ENCODE data around the gene TCOF1.

DNA sequence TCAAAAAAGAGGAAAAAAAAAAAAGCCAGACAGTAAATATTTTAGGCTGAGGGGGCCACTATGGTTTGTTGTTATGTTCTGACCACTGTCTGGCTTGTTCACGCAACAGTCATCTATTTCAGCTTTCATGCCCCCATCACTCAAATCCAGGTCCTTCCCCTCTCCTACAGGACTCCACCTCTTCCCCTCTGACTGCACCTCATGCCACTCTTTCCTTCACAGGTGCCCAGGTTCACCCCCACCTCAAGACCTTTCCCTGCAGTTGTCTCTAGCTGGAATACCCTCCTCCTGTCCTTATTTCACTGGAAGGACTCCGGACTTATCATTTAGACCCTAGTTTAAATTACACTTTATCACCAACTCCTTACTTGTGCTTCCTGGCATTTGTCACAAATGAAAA lies 88.6 kb downstream of the TCOF1 start:
- TF ChIP-seq, protein P1, sequence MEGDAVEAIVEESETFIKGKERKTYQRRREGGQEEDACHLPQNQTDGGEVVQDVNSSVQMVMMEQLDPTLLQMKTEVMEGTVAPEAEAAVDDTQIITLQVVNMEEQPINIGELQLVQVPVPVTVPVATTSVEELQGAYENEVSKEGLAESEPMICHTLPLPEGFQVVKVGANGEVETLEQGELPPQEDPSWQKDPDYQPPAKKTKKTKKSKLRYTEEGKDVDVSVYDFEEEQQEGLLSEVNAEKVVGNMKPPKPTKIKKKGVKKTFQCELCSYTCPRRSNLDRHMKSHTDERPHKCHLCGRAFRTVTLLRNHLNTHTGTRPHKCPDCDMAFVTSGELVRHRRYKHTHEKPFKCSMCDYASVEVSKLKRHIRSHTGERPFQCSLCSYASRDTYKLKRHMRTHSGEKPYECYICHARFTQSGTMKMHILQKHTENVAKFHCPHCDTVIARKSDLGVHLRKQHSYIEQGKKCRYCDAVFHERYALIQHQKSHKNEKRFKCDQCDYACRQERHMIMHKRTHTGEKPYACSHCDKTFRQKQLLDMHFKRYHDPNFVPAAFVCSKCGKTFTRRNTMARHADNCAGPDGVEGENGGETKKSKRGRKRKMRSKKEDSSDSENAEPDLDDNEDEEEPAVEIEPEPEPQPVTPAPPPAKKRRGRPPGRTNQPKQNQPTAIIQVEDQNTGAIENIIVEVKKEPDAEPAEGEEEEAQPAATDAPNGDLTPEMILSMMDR (IDR thresholded peaks at IDR 0.05; ENCODE audit: borderline replicate concordance, extremely low read depth, low read length, poor library complexity, severe bottlenecking): no peak
- no peak for TF ChIP-seq EZH2 (IDR thresholded peaks at IDR 0.05; ENCODE audit: borderline replicate concordance, low read depth, low read length, severe bottlenecking)

Data from DND-41 (cell line).